AG04450 (cell line): ENCODE data around the gene PPP2R5B. TPM values are rescaled to one million over a fixed set of nuclear protein-coding genes. Genes with fewer than 3 reads are reported as not detected.

Experiments
- CTCF ChIA-PET: fragments of 300-600, 350-600 bp; formaldehyde crosslinking; extraction: SDS; loops from one replicate; lab custom pipeline; 2022; ENCODE audit warnings: antibody characterized with exemption, inconsistent platforms; lab: Charles Lee
- POLR2A ChIA-PET: fragments of 350-600 bp; formaldehyde crosslinking; extraction: SDS; loops from one replicate; lab custom pipeline; 2021; ENCODE audit warnings: antibody characterized with exemption, inconsistent platforms; lab: Yijun Ruan, JAX
- DNase-seq: peaks from one replicate; pipeline ENCODE4 v3.0.0-alpha.2; 2011; ENCODE audit warnings: low read depth, low spot score
- H3K27ac ChIP-seq: one replicate; pipeline ENCODE4 v1.5.1; 2012; ENCODE audit warnings: low read depth, low read length, control low read depth
- H3K27me3 ChIP-seq: one replicate; pipeline ENCODE4 v1.6.0; 2012; ENCODE audit warnings: low read length; ENCODE audit not compliant: control insufficient read depth, insufficient read depth
- H3K4me3 ChIP-seq: 2 replicates; pipeline ENCODE4 v1.5.1; 2011; ENCODE audit warnings: mild to moderate bottlenecking, low read depth, low read length, control low read depth
- H3K9me3 ChIP-seq: 2 replicates; pipeline ENCODE4 v1.5.1; 2012; ENCODE audit warnings: low read length; ENCODE audit not compliant: control insufficient read depth, insufficient read depth
- CTCF ChIP-seq: IDR thresholded peaks from 2 replicates; pipeline ENCODE4 v1.5.1; 2011; ENCODE audit warnings: low read depth, low read length, control low read depth, inconsistent platforms
- polyA plus RNA-seq: library from polyadenylated mRNA; depleted of rRNA; stranded (reverse); fragments of >200 nt; gene quantifications from 2 replicates; pipeline ENCODE4 v1.2.3, GENCODE V29; 2011

The PPP2R5B gene
- polyA plus RNA-seq, 1 experiment = 11.2 TPM

- H3K27me3 ChIP-seq = no peaks in the 10 kb centered on the region
- POLR2A ChIA-PET = no interaction called here
- CTCF ChIA-PET = no interaction called here
- H3K4me3 ChIP-seq = no peak overlapping the region
- no peaks in the 10 kb centered on the region; the same call in 1 of the 2 replicates for H3K9me3 ChIP-seq
- TF ChIP-seq CTCF = no peak
- no peak for DNase-seq
- H3K27ac ChIP-seq = no peak overlapping the region
Measured at GRCh38 chr11:64910451-64911093, 13.9 kb upstream of the PPP2R5B start.

DNA sequence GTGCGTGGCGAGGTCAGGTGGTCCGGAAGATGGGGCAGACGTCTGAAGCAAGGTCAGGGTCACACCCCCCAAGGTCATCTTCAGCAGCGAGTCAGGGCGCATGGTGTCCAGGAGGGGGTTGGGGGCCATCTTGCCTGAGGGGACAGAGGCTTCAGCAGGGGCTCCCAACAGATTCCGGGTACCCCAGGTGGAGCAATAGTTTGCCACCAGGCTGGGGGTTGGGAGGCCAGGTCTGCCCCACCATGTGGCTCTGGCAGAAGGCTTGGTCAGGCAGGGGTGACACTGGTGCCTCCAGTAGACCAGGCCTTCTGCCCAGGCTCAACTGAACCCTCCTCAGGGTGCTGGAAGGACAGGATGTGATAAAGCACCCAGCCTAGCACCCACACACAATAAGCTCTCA, 13.3 kb upstream of the PPP2R5B start:
- CTCF ChIA-PET = interaction anchor here (1.5 kb wide), 1 partner anchor 23 kb away, joined by 6 read pairs; no protein-coding TSS in a partner anchor
- Histone ChIP-seq H3K27me3 (no peaks in the 10 kb centered on the region), H3K27ac (no peak overlapping the region), H3K9me3 (no peaks in the 10 kb centered on the region; the same call in 1 of the 2 replicates), H3K4me3 (no peak overlapping the region)
- no peak for DNase-seq
- POLR2A ChIA-PET = no interaction called here
- TF ChIP-seq CTCF = no peak

DNA sequence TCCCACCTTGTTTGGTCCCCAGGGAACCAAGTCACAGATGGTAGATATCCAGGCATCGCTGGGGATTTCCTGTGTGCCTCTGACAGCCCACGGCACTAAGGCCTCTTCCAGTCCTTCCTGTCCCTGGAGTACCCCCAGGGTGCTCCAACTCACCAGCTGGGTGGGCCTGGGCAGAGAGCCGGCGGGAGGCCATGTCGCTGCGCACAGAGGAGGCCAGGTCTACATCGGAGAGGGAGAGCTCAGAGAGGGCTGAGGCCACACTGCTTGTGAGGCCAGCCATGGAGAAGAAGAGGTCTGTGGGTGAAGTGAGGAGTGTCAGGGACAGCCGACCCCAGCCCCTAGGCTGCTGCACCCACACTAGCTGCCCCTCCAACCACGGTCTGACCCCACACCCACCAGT, 12.8 kb upstream of the PPP2R5B start:
- Histone ChIP-seq H3K9me3 (no peaks in the 10 kb centered on the region; the same call in 1 of the 2 replicates), H3K27me3 (no peaks in the 10 kb centered on the region), H3K4me3 (no peak overlapping the region), H3K27ac (no peak overlapping the region)
- TF ChIP-seq CTCF = no peak
- CTCF ChIA-PET = interaction anchor here (1.5 kb wide), 1 partner anchor 23 kb away, joined by 6 read pairs; no protein-coding TSS in a partner anchor
- POLR2A ChIA-PET = no interaction called here
- DNase-seq = no peak

DNA sequence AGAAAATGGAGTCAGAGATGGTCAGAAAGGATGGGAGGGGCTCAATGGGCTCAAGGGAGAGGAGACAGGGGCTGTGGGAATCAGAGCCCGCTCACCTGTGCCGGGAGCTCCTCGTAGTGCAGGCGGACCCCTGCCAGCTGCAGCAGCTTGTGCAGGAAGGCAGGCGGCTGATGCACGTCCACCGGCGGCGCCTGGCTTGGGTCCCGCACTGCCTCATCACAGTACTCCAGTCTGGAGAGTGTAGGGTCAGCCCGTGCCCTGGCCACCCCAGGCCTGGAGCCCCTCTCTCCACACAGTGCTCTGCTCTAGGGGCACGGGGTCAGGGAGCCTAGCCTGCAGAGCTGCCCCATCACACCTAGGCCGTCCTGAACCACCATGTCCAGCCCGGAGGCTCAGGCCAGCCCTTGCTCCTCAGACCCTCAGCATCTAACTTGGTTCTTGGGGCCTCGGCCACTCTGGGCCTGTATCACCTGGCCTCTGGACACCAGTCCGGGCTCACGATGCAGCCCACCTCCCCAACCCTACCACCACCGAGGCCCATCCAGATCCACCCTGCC, 11.2 kb upstream of the PPP2R5B start:
- no peak for DNase-seq
- POLR2A ChIA-PET = no interaction called here
- H3K4me3 ChIP-seq = no peak overlapping the region
- TF ChIP-seq CTCF = no peak
- H3K27ac ChIP-seq = no peak overlapping the region
- H3K27me3 ChIP-seq = no peaks in the 10 kb centered on the region
- CTCF ChIA-PET = no interaction called here
- no peaks in the 10 kb centered on the region; the same call in 1 of the 2 replicates for H3K9me3 ChIP-seq

DNA sequence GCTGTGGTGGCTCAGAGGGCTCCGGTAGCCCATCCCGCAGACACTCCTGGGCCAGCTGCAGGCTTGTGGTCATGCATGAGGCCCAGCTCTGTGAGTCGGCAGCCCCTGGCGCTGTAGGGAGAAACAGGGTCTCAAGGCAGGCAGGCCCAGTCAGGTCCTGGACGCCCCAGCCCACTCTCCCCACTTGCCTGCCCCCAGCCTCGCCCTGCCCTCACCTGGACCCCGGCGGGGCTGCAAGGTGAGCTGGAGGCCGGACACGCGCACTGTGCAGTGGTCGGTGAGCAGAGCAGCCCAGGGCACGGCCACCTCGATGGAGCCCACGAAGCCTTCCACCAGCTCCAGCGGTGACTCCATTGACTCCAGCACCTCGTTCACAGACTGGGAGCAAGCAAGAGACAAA, 10.4 kb upstream of the PPP2R5B start:
- DNase-seq = no peak
- H3K27ac ChIP-seq = no peak overlapping the region
- no peak overlapping the region for H3K4me3 ChIP-seq
- no peak for TF ChIP-seq CTCF
- H3K9me3 ChIP-seq = no peaks in the 10 kb centered on the region; the same call in 1 of the 2 replicates
- CTCF ChIA-PET = interaction anchor here (0.8 kb wide), 1 partner anchor 100 kb away, joined by 3 read pairs; the partner anchor contains the start of gene ARL2
- H3K27me3 ChIP-seq = no peaks in the 10 kb centered on the region
- POLR2A ChIA-PET = no interaction called here
